Uterus (tissue), 2 donors: ENCODE data around the gene C15orf61.

ENCODE experiments used
- POLR2A ChIP-seq, 2 donors: fragments of 450-650 bp; IDR thresholded peaks; one replicate each; pipeline ENCODE4 v1.6.1; 2016; ENCODE audit warnings: antibody characterized with exemption in 2 of 2, mild to moderate bottlenecking in 1 of 2, moderate library complexity in 1 of 2
- TF ChIP-seq, protein P1 (sequence below), 4 experiments: fragments of 200-600 bp in 2 of 4; fragments of 450-650 bp in 2 of 4; sonication (generic) in 2 of 4; IDR thresholded peaks; one replicate each; pipeline ENCODE4 v1.5.1; 2016 to 2019; ENCODE audit warnings: antibody characterized with exemption in 4 of 4, mild to moderate bottlenecking in 2 of 4, moderate library complexity in 1 of 4

DNA sequence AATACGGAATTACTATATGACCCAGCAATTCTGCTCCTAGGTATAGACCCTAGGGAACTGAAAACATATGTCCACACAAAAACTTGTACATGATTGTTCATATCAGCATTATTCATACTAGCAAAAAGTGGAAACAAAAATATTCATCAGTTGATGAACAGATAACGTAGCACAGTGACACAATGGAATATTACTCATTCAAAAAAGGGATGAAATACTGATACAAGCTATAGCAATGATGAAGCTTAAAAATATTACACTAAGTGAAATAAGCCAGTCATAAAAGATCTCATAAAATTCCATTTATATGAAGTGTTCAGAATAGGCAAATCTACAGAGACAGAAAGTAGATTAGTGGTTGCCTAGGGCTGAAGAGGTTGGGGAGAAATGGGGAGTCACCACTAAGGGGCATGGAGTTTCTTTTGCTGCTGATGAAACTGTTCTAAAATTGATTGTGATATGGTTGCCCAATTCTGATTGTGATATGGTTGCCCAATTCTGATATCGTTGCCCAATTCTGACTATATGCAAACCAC, 10.5 kb downstream of the C15orf61 start:
- TF ChIP-seq POLR2A (IDR thresholded peaks at IDR 0.05): no peak
- TF ChIP-seq, protein P1, sequence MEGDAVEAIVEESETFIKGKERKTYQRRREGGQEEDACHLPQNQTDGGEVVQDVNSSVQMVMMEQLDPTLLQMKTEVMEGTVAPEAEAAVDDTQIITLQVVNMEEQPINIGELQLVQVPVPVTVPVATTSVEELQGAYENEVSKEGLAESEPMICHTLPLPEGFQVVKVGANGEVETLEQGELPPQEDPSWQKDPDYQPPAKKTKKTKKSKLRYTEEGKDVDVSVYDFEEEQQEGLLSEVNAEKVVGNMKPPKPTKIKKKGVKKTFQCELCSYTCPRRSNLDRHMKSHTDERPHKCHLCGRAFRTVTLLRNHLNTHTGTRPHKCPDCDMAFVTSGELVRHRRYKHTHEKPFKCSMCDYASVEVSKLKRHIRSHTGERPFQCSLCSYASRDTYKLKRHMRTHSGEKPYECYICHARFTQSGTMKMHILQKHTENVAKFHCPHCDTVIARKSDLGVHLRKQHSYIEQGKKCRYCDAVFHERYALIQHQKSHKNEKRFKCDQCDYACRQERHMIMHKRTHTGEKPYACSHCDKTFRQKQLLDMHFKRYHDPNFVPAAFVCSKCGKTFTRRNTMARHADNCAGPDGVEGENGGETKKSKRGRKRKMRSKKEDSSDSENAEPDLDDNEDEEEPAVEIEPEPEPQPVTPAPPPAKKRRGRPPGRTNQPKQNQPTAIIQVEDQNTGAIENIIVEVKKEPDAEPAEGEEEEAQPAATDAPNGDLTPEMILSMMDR (IDR thresholded peaks at IDR 0.05): no peak
